ENCODE measurements around the gene SUPT4H1. TPM values are rescaled to one million over a fixed set of nuclear protein-coding genes. Genes with fewer than 3 reads are reported as not detected.

The SUPT4H1 gene
- total and polyA plus RNA-seq, 2 of the 4 experiments (the other 2 are of a cell fraction), result 51.6 to 129 TPM

GRCh38 chr17:58305626-58306025, 46.4 kb downstream of the SUPT4H1 start:
- dilution Hi-C loops (cut with HindIII; ENCODE audit: low sequenced_read_pairs, unreplicated experiment), result no loop called here
- 40% methylated on average over 1 of the region's 8 CpGs; no CpG with 5 or more reads in 1 of the 2 experiments for WGBS, 2 experiments (ENCODE audit: extremely low coverage in 2 of 2, insufficient read length in 1 of 2)
- Histone ChIP-seq H4K5ac (ENCODE audit: low read depth, low read length) (no peak overlapping the region), H3K4ac (ENCODE audit: low read depth, low read length) (no peak overlapping the region), H3K4me3 (ENCODE audit: insufficient read depth, low read depth, low read length) (no peak overlapping the region), H3K9me3 (ENCODE audit: control insufficient read depth, insufficient read depth, low read length) (no peaks in the 10 kb centered on the region), H2BK15ac (ENCODE audit: low read depth, low read length) (no peak overlapping the region), H3K27me3 (ENCODE audit: control insufficient read depth, insufficient read depth, low read length) (peaks cover 7% of the 10 kb centered on the region; the same call in 1 of the 2 replicates), H2AK5ac (ENCODE audit: low read depth, low read length) (no peak overlapping the region), H3K18ac (ENCODE audit: low read depth, low read length) (no peak overlapping the region), H3K56ac (ENCODE audit: extremely low read depth, insufficient read depth, low read length) (no peak overlapping the region), H2BK120ac (ENCODE audit: low read depth, low read length) (no peak overlapping the region), H3K14ac (replicated peaks; ENCODE audit: low read depth, low read length) (no peak overlapping the region), H2AK9ac (replicated peaks; ENCODE audit: low read depth, low read length, poor library complexity) (no peak overlapping the region), H3K9ac (ENCODE audit: low read depth, low read length) (no peak overlapping the region), H3K23ac (ENCODE audit: low read depth, low read length) (no peak overlapping the region), H3K27ac (ENCODE audit: insufficient read depth, low read length) (no peak overlapping the region), H2BK20ac (ENCODE audit: low read depth, low read length) (no peak overlapping the region), H3K79me1 (ENCODE audit: low read depth in 1 of 2, low read length in 2 of 2) (no peaks in the 10 kb centered on the region), H4K91ac (ENCODE audit: insufficient read depth, low read depth, low read length) (no peak overlapping the region), H4K8ac (ENCODE audit: low read depth in 2 of 2, low read length in 2 of 2) (no peak overlapping the region), H3K4me1 (ENCODE audit: control insufficient read depth, insufficient read depth, low read length) (no peaks in the 10 kb centered on the region), H2AFZ (replicated peaks; ENCODE audit: low read length, poor library complexity) (no peak overlapping the region), H3K4me2 (ENCODE audit: low read depth, low read length) (no peak overlapping the region), H3K9me1 (ENCODE audit: insufficient read depth, low read length) (no peaks in the 10 kb centered on the region), H3K36me3 (ENCODE audit: control insufficient read depth, insufficient read depth, low read length) (no peaks in the 10 kb centered on the region), H4K20me1 (ENCODE audit: insufficient read depth, low read length) (no peaks in the 10 kb centered on the region; the same call in 1 of the 2 replicates), H2BK5ac (ENCODE audit: low read depth, low read length, poor library complexity, severe bottlenecking) (no peak overlapping the region)
- no peak for TF ChIP-seq FOS (IDR thresholded peaks at IDR 0.05; ENCODE audit: low read depth, low read length)
- no peak for TF ChIP-seq MAZ (IDR thresholded peaks at IDR 0.05; ENCODE audit: borderline replicate concordance, low read depth, low read length)
- no peak for TF ChIP-seq RFX5 (IDR thresholded peaks at IDR 0.05; ENCODE audit: low read depth, low read length)
- TF ChIP-seq RCOR1 (IDR thresholded peaks at IDR 0.05; ENCODE audit: insufficient replicate concordance, low read length), result no peak
- no peak for TF ChIP-seq CTCF (conservative IDR thresholded peaks at IDR 0.05; ENCODE audit: low read depth, low read length)
- no peak for TF ChIP-seq NFE2L2 (IDR thresholded peaks at IDR 0.05; ENCODE audit: low read depth, low read length)
- no peak for TF ChIP-seq CHD1 (IDR thresholded peaks at IDR 0.05; ENCODE audit: low read depth, low read length)
- no peak for TF ChIP-seq USF2 (IDR thresholded peaks at IDR 0.05; ENCODE audit: low read depth, low read length)
- TF ChIP-seq MAFK (IDR thresholded peaks at IDR 0.05; ENCODE audit: low read depth, low read length), result no peak
- no peak for TF ChIP-seq CEBPB (IDR thresholded peaks at IDR 0.05; ENCODE audit: low read depth, low read length)
- TF ChIP-seq ELK1 (IDR thresholded peaks at IDR 0.05; ENCODE audit: borderline replicate concordance, low read depth, low read length), result no peak
- POLR2A ChIA-PET (ENCODE audit: unreplicated experiment), result no interaction called here
- no peak for ATAC-seq (ENCODE audit: low read depth)
- intact Hi-C loops (cut with micrococcal nuclease), result loop anchor here (2.0 kb wide), 1 partner anchor 141 kb away; no protein-coding TSS in a partner anchor
- in situ Hi-C loops (cut with MboI; ENCODE audit: low sequenced_read_pairs), result no loop called here
- no TSS peak for BruUV-seq (replicated peaks)
- DNase-seq, result no peak
- CTCF ChIA-PET, result interaction anchor here (1.3 kb wide), 1 partner anchor 112 kb away, joined by 5 read pairs; the partner anchor contains the start of gene RNF43

Measured in IMR-90 (cell line).